ENCODE data around the gene WNK1.
"Not testable (repeated sequence)": the region's sequence is repeated elsewhere in the genome, so short reads cannot be mapped to it uniquely, and the experiment has no call there.

Gene WNK1

DNA sequence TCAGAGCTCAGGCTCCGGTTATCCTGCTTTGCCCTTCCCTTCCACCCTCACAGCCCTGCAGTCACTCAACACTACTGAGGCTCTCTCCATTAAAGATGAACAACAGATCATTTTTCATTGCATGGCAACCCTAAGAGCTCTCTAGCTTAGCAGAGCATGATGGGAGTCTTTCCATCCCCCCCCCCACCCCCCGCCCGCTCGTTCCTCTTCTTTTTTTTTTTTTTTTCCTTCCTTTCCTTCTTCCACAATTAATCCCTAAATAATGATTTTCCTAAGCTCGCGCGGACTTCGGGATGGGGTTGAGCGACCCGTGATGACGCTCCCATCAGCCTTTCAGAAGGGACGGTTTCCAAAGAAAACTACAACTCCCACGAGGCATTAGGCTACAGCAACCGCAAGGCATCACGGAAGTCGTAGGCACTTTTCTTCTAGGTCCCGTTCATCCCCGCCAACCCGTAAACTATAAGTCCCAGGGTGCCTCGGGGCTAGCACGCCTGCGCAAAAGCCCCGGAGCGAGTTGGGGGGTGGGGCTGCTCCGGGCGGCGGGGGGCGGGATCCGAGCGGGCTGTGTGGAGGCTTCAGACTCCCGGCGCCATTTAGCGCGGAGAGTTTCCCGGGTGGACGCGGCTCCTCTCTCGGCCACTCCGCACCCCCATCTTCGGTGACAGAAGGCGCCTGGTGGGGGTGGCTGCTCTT is at the start of gene WNK1:
Gene WNK1 (plus strand): TSS at position 581 of the 696 bp plus-strand sequence. CDS start 987 bp downstream, outside the sequence.
- peak; percentile 97 to 100 (median 99) for DNase-seq

DNA sequence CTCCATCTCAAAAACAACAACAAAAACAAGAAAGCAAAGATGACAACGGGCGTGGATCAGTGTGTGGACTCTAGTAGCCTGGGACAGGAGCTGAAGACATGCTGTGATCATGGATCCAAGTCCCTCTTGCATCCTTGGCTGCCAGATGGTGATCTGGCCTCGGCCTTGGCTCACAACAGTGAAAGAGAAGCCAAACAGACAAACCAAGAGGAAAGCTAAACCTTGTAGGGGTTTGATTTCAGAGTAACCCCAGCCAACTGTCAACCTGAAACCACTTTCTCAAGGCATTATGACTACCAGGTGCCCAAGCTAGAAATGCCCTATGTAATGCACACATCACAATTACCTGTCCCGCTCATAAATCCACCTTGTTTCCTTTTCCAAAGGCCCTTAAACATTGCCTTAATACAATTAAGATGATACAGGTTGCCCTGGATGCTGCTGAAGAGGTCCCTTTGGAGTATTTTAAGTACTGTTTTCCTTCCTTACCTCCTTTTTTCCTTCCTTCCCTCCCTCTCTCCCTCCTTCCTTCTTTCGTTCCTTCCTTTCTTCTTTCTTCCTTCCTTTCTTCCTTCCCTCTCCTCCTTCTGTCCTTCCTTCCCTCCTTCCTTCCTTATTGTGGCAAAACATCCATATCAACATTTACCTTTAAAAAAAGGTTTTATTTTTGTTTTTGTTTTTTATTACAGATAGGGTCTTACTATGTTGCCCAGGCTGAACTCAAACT is 47.7 kb upstream of the WNK1 start:
- DNase-seq = no peak

DNA sequence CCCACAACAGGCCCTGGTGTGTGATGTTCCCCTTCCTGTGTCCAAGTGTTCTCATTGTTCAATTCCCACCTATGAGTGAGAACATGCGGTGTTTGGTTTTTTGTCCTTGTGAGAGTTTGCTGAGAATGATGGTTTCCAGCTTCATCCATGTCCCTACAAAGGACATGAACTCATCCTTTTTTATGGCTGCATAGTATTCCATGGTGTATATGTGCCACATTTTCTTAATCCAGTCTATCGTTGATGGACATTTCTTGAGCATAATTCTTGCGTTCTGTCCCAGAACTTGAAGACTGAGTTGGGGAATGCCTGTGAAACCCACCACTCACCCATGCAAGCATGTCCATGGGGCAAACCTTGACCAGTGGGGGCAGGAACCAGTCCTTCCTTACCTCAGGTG is 44.3 kb upstream of the WNK1 start:
- not testable (repeated sequence) for DNase-seq

DNA sequence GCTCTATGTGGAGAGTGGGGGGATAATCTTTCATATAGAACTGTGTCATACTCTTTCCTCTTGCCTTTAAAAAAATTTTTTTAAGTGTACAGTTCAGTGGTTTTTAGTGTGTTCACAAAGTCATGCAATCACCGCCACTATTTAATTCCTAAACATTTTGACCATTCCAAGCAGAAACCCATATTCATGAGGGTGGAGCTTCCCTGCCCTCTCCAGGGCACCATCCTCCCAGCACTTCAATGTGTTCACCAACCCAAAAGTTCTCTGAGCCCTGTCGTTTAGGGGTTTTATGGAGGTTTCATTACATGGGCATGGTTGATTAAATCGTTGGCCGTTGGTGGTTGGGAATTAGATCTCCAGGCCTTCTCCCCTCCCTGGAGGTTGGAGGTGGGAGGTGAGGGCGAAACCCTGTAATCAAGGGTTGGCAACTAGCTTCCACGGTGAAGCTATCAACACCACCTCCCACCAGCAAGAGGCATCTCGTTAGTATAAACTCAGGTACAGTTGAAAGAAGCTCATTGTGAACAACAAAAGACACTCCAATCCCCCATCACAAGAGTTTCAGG is 42.8 kb upstream of the WNK1 start:
- DNase-seq = no peak

DNA sequence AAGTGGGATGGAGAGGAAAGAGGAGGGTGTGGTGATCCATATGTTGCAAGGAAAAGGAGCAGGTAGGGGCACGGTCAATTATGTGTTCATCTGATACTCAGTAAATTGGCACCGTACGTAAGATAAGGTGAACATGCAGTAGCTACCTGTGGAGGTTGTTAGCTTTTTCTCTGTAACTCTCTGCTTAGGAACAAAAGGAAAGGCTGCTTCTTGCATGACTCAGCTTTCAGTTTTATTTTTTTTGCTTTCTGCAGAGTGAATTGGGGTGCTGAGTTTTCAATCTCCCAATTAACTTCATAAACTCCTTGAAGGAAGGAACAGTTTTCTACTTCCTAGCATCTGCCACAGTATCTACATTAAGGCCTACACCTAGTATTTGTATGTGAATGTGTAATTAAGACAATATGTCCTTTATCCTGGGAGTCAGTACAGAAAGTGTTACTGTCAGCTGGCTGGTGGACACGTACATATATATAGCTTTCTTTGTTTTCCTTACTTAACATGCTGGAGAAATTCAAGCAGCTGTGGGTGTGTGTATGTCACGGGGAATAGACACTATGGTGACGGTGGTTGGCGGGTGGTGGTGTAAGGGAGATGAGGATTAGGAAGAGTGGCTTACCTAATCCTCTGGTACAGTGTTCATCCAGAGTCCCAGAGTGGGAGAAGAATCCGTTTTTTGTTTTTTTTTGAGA is 40.1 kb upstream of the WNK1 start:
- peak in 2 of 3 experiments; percentile 14 to 57 for DNase-seq

DNA sequence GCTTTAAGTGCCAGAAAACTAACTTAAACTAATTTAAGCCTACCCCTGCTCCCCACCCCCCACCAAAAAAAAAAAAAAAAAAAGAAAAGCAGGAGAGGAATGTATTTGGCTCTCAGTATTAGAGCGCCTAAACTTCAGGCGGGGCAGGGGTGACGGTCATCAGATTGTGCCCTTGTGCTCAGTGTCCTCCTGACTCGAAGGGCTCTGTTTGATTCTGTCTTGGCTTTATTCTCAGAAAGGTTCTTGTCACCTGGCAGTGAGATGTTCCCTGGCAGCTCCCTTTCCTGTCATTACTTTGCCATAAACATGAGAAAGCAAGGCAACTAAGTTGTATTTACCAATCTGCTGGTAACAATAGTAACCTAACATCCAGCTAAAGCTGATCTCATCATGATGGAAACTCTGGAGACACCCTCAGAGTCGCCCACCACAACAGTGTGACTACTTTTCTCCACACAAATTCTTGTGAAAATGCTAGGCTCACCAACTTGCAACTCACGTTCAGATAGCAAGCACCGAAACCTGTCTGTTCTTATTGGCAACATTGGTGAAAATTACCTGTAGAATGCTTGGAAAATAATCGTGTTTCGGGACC is 39.0 kb upstream of the WNK1 start:
- no peak for DNase-seq

DNA sequence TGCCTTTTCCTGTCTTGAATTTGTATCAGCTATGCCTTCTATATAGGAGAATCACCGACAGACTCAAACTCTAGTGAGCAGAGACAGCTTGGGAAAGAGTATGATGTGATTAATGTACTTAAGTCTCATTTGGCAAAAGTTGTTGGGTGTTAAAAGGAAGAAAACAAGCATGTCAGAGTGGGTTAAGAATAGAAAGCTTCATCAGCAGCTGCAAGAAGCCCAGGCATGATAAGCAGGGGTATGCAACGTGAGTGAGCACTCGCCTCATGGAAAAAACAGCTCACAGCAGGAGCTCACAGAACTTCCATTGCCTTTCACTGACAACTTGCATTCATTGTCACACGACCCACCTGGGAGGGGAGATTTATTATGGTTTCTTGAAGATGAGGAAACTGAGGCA is 35.9 kb upstream of the WNK1 start:
- DNase-seq = no peak

DNA sequence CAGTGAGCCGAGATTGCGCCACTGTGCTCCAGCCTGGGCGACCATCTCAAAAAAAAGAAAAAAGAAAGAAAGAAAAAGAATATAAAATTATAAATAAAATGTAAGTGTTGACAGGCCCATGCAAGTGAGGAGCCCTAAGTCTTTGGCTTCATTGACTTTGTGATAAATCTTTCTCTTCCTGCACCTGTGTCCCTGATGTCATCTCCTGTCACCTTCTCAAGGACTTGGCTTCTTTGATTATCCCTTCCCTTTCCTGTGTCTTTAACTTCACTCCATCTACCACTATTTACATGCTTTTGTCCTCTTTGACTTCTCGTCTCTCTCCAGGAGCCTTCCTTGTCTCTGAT is 33.6 kb upstream of the WNK1 start:
- no peak for DNase-seq

DNA sequence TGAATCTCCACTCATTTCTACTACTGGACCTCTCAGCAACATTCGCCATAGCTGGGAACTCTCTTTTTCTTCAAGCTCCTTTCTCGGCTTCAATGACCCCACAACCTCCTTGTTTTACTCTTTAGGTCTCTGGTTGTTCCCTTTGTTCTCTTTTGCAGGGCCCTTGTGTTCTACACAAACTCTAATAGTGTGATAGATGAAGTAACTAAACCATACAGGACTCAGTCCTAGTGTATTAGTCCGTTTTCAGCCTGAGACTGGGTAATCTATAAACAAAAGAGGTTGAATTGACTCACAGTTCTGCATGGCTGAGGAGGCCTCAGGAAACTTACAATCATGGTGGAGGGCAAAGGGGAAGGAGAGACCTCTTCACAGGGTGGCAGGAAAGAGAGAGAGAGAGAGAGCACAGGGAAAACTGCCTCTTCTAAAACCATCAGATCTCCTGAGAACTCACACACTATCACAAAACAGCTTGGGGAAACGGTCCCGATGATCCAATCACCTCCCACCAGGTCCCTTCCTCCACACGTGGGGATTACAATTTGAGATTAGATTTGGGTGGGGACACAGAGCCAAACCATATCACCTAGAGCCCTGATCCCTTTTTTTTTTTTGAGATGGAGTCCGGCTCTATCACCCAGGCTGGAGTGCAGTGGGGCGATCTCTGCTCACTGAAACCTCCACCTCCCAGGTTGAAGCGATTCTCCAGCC is 32.0 kb upstream of the WNK1 start:
- no peak for DNase-seq

DNA sequence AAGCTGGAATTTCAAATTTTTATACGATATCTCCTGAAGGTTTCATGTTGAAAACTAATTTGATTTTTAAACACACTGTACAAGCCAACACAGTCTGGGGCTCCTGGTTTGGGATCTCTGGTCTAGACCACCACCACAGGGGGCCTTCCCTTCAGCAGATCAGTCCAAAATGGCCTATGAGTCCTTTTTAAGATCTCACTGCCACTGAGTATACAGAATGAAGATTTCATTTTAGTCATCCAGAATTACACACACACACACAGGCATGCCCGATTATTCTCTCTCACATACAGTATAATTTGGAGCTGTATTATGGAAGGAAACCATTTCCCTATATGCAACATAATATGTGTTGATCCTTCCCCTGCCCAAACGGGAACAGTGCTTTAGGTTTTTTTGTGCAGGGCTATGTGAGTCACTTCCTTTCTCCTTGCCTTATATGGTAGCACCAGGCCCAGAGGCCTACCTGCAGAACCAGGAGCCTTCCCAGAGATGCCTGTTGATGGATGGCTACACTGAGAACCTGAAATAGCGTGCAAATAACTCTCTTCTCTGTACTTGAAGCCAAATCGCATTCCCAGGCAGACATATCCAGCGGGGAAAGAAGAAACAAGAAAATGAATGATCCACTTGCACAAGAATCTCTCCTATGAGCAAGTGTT is 28.1 kb upstream of the WNK1 start:
- peak in 1 of 3 experiments; percentile 23 for DNase-seq

DNA sequence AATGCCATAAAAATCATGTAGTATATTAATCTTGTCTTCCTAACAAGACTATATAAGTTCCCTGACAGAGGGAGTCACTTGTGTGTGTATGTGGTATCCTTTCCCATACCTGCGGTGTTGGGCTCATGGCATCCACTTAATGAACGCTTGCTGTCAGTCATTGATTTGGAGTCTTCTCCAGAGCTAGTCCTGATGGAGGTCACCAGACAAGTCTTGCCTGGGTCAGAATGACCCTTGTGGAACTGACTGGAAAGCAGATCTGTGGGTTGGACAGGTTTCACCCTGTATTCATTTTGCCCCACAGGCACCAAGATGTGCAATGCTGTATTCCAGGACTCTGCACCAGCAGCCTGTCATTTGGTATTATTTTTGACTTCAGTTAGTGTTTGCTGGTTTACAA is 27.3 kb upstream of the WNK1 start:
- DNase-seq = no peak

DNA sequence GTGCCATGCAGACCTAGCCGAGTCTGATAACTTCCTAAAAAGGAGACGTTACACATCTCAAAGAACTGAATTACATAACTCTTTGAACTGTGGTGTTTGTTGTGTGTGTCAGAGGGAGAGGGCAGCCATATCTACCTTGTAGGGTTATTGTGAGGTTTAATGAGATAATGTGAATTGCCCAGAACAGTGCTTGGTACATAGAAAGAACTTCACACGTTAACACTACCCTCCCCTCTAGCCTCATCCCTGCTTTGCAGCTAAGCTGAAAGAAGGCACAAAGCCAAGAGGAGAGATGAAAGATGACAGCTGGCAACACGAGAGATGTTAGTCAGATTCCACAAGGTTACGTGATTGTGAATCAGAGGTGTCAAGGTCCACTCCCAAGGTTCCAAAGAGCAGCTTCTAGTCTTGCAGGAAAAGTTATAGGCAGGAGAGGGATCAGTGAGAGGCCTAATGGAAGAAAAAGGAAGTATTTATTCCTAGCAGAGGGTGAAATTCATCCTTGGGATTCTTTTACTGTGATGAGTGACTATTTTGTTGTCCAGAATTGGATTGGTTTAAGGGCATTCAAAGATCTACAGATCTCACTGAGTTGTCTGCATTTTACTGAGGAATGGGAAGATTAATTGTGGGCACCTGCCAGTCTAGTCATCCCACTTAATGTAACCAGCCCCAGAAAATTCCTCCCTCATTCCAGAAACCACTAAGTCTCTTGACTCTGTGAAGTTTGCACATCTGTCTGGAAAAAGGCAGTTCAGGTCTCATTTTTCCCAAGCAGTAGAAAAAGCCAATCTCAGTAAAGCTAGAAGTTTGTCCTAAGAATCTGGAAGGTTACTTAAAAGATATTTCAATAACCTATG is 25.9 kb upstream of the WNK1 start:
- no peak for DNase-seq

DNA sequence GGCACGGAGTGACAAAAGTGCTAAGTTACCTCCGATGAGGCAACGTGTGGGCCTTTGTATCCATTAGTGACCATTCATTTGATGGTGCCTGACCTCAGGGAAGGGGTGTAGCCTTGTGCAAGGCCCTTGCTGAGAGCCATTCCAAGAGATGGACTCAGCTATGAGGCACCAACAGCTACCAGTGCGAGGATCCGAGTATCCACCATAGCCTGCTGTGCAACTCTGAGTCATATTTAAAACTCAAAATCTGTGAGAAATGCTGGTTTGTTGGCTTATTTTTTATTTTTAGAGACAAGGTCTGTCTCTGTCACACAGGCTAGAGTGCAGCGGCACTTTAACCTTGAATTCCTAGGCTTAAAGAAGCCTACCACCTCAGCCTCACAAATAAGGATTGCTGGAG is 25.1 kb upstream of the WNK1 start:
- DNase-seq = no peak

DNA sequence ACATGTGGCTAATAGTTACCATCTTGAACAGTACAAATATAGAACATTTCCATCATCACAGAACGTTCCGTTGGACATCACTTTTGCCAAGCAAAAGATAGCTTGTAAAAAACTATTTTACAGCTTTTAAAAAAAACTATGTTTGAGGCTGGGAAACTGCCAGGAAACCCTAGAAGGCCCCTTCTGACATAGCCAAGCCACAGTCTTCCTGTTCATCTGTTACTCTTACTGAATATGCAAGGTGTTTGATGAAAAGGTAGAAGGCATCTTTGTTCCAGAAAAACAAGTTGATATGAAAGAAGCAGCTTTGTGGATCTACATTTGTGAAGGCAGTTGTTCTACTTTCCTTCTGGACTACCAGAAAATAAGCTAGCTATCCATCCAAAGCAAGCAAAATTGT is 23.6 kb upstream of the WNK1 start:
- DNase-seq = no peak

DNA sequence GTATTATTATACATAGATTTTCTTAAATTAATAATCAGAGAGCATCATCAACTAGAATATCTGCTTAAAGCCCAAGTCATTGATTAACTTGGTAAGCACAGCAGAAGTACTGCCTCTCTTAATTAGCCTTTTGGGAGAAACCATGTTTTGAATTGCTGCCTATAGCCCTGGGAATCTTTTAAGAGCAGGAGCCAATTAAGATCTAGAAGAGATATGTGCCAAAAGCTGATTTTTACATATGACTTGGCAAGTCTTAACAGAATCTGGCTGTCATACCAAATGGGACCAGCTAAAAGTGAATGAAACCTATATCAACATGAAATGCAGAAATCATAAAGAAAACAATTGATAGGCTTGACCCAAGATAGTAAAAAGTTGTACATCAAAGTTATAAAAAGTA is 23.2 kb upstream of the WNK1 start:
- DNase-seq = no peak

DNA sequence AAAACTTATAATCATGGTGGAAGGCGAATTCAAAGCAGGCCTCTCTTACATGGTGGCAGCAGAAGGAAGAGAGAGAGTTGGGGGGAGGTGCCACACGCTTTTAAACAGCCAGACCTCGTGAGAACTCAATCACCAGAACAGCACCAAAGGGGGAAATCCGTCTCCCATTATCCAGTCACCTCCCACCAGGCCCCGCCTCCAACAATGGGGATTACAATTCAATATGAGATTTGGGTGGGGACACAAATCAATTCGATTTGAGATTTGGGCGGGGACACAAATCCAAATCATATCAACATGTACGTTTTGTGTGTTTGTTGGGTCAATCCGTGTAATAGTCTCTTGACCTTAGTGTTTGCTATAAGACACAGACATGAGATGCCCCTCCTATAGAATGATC is 21.8 kb upstream of the WNK1 start:
- no peak for DNase-seq

DNA sequence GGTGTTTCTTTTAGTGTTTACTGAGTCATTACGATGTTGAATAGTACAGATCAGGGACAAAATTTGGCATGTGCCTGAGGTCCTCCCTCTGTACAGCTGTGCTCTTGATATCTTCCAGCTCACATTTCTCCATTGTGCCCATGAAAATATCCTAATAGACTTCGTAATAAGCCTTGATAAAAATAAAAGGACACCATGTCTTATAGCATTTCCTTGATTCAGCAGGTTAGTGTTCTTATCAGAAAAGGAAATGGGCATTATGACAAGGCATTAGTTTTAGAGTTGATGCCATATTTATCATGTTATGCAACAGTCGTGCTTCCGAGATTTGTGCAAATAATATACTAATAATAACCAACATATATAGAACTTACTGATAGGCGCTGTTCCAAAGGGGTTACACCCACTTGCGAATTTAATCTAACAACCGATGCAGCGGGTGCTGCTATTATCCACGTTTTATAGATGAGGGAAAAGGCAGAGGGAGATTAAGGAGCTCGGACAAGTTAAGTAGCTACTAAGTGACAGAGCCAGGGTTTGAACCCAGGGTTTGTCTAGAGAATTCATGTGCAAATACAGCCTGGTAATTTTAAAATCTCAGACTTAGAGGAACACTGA is 15.1 kb upstream of the WNK1 start:
- no peak for DNase-seq

DNA sequence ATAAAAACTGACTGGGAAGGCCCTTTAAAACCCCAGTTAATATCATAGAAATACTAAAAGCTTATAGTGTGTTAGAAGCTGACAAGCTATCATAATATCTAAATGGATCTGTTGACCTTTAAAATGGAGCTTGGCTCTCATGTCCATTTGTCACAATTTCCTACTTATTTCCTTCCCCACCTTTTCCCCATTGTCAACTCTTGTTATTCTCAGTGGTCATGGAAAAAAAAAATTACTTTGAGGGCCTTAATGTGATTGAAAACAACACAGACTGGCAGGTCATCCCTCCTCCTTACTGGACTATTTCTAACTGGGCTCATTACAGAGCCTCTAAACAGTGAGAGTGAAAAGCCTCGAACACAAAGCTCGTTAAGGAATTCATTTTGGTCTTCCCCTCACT is 13.7 kb upstream of the WNK1 start:
- DNase-seq = no peak

DNA sequence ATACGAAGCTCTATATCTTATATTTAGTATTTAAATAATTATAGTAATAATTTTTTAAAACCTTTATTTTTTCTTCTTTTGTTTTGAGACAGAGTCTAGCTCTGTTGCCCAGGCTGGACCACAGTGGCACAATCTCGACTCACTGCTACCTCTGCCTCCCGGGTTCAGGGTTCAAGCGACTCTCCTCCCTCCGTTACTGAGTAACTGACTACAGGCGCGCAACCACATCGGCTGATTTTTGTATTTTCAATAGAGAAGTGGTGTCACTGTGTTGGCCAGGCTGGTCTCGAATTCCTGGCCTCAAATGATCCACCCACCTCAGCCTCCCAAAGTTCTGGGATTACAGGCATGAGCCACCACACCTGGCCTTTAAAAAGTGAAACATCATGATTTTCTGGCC is 13.0 kb upstream of the WNK1 start:
- DNase-seq = no peak

DNA sequence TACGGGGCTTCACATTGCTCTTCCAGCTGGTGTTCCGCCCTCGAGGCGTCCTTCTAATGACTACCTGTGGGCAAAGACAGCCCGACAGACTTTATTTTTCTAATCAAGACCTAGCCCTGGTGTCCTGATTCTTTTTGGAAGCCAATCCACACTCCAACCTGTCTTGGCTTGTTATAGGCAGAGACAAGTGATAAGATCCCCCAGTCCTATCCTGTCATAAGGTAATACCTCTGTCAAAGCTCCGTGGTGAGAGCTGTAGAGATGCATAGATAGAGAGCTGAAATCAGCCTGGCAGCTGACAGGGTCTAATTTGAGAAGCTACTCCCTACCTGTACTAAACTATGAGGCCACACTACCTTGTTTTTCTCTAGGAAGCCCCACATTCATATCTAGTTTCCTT is 11.5 kb upstream of the WNK1 start:
- peak in 1 of 3 experiments; percentile 25 for DNase-seq
